Subcutaneous abdominal adipose tissue (tissue), 5 donors: ENCODE results near the gene FAHD1.
"Not testable (repeated sequence)": the region's sequence is repeated elsewhere in the genome, so short reads cannot be mapped to it uniquely, and the experiment has no call there.

Source experiments
- H3K27ac ChIP-seq: one replicate; pipeline ENCODE4 v1.7.0; 2013; ENCODE audit warnings: low read depth, mild to moderate bottlenecking, inconsistent platforms, low read length, moderate library complexity
- H3K27me3 ChIP-seq, 5 donors: one replicate each; pipeline ENCODE4 v1.7.0; 2013; ENCODE audit warnings: low read length in 5 of 5, inconsistent platforms in 1 of 5; ENCODE audit not compliant: control insufficient read depth in 5 of 5, insufficient read depth in 4 of 5
- H3K36me3 ChIP-seq, 5 donors: one replicate each; pipeline ENCODE4 v1.7.0; 2013; ENCODE audit warnings: low read length in 5 of 5; ENCODE audit not compliant: control insufficient read depth in 5 of 5, insufficient read depth in 5 of 5
- H3K4me1 ChIP-seq, 5 donors: one replicate each; pipeline ENCODE4 v1.7.0; 2013; ENCODE audit warnings: low read length in 5 of 5, mild to moderate bottlenecking in 3 of 5, moderate library complexity in 1 of 5; ENCODE audit not compliant: control insufficient read depth in 5 of 5, insufficient read depth in 5 of 5
- H3K4me3 ChIP-seq, 5 donors: one replicate each; pipeline ENCODE4 v1.7.0; 2013; ENCODE audit warnings: low read length in 5 of 5, low read depth in 1 of 5
- H3K9ac ChIP-seq, 5 donors: one replicate each; pipeline ENCODE4 v1.7.0; 2013; ENCODE audit warnings: low read length in 5 of 5, mild to moderate bottlenecking in 4 of 5, moderate library complexity in 3 of 5
- H3K9me3 ChIP-seq, 5 donors: one replicate each; pipeline ENCODE4 v1.7.0; 2013; ENCODE audit warnings: low read length in 5 of 5; ENCODE audit not compliant: control insufficient read depth in 5 of 5
- donor health status: healthy.
- donor health status: healthy.
- donor health status: healthy.
- donor health status: healthy.
- donor health status: healthy.

Gene FAHD1

DNA sequence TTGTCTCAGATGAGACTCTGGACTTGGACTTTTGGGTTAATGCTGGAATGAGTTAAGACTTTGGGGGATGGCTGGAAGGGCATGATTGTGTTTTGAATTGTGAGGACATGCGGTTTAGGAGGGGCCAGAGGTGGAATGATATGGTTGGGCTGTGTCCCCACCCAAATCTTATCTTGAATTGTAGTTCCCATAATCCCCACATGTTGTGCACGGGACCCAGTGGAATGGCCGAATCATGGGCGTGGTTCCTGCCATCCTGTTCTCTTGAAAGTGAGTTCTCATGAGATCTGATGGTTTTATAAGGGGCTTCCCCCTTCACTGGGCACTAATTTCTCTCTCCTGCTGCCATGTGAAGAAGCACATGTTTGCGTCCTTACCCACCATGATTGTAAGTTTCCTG, 27.7 kb upstream of the FAHD1 start:
- not testable (repeated sequence) for H3K9ac ChIP-seq, H3K4me3 ChIP-seq, H3K27me3 ChIP-seq, H3K36me3 ChIP-seq, H3K4me1 ChIP-seq, H3K27ac ChIP-seq, H3K9me3 ChIP-seq

DNA sequence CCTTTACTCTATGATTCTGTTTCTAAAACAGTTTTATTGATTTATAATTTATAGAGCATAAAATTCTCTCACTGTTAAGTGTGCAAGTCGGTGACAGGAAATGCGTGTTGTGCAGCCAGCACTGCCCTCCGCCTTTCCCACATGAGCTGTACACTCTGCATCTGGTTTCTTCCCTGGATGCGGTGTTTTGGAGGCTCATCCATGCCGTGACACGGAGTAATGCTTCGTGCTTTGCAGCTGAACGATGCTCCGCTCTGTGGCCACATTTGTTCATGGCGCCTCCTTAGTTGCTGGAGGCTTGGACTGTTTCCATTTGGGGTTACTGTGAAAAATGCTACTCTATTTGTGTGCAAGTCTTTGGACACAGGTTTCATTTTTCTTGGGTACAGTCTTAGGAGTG, 26.3 kb upstream of the FAHD1 start:
- peaks cover 0 to 9% (median 2%) of the 10 kb centered on the region in 5 donors for H3K36me3 ChIP-seq
- H3K9ac ChIP-seq = no peak overlapping the region
- H3K9me3 ChIP-seq = peaks cover 0 to 5% (median 4%) of the 10 kb centered on the region in 5 donors
- H3K4me1 ChIP-seq = no peaks in the 10 kb centered on the region
- no peak overlapping the region for H3K27ac ChIP-seq
- H3K27me3 ChIP-seq = no peaks in the 10 kb centered on the region
- no peak overlapping the region for H3K4me3 ChIP-seq

DNA sequence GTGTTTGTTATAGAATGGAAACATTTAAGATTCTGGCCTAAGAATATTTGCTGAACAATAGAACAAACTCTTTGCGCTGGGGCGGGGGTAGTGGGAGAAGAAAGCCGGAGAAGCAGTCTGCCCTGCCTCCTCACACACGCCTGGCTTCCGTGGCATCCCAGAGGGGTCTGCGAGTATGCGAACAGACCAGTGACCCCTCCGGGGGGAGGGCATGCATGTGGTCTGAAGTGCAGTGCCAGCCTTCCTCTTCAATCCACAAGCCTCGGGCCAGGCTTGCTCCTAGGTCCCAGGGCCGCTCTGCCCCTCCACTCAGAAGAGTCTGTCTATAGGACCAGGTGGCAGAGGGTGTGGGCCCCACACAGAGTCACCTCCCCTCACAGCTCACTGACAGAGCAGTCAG, 19.4 kb upstream of the FAHD1 start:
- no peak overlapping the region for H3K4me3 ChIP-seq
- no peaks in the 10 kb centered on the region for H3K27me3 ChIP-seq
- no peaks in the 10 kb centered on the region for H3K9me3 ChIP-seq
- H3K27ac ChIP-seq = no peak overlapping the region
- no peaks in the 10 kb centered on the region for H3K4me1 ChIP-seq
- H3K9ac ChIP-seq = no peak overlapping the region
- peaks cover 0 to 51% (median 36%) of the 10 kb centered on the region in 5 donors for H3K36me3 ChIP-seq

DNA sequence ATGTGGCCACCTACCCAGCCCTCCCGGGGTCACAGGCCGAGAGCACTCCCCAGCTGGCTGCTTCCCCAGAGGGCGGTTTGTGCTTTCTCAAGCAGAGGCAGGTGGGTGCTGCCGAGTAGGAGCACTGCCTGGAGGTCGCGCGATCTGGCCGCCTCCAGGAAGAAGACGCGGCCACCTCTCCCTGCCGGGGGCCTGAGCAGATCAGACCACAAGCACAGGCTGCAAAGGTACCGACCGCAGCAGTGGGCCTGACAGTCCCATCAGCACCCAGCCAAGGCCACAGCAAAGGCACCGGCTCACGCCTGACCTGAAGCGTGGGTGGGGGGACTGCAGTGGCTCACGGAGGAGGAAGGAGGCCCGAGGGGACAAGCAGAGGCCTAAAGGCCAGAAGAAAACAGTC, 18.3 kb upstream of the FAHD1 start:
- no peak overlapping the region for H3K9ac ChIP-seq
- H3K4me1 ChIP-seq = no peaks in the 10 kb centered on the region
- no peaks in the 10 kb centered on the region for H3K27me3 ChIP-seq
- no peak overlapping the region for H3K27ac ChIP-seq
- H3K36me3 ChIP-seq = peaks cover 0 to 58% (median 36%) of the 10 kb centered on the region in 5 donors
- no peak overlapping the region for H3K4me3 ChIP-seq
- no peaks in the 10 kb centered on the region for H3K9me3 ChIP-seq

DNA sequence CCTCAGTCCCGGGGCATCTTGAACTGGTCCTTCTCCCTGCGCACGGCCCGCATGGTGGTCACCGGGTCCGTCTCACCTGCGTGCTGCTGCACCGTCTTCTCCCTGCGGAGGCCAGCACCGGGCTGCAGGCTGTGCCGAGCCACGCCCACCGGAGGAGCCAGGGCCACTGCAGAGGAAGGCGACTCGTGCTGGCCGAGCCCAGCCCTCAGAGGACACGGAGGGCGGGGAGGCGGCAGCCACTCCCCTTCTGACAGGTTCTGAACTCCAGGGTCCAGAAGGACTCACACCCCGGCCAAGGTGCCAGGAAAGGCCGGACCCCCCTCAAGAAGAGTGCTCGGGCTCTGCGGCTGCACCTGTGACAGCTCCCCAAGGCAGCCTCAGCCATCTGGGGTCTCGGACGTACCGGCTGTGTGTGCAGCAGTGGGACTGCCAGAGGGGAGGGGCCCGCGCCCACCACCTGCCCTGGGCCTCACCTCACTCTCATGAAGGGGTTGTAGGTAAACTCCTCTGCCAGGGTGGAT, 17.7 kb upstream of the FAHD1 start:
- H3K9ac ChIP-seq = no peak overlapping the region
- no peak overlapping the region for H3K4me3 ChIP-seq
- H3K36me3 ChIP-seq = peaks cover 0 to 58% (median 41%) of the 10 kb centered on the region in 5 donors
- no peaks in the 10 kb centered on the region for H3K27me3 ChIP-seq
- no peak overlapping the region for H3K27ac ChIP-seq
- no peaks in the 10 kb centered on the region for H3K4me1 ChIP-seq
- no peaks in the 10 kb centered on the region for H3K9me3 ChIP-seq

DNA sequence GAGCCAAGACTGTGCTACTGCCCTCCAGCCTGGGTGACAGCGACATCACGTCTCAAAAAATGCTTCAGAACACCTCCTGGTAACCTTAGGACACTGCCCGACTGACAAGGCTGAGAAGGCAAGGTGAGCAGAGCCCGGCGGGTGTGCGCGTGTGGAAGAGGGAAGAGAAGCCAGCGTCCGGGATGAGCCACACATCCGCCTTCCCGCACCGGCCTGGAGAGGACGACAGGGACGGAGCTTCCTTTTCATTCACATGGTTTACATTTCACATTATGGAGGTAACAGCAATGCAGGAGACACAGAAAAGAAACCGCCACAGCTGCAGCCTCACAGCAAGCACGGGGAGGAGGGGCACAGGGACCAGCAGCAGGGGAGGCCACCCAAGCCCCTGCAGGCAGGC, 16.9 kb upstream of the FAHD1 start:
- H3K9me3 ChIP-seq = no peaks in the 10 kb centered on the region
- no peaks in the 10 kb centered on the region for H3K4me1 ChIP-seq
- H3K9ac ChIP-seq = no peak overlapping the region
- H3K36me3 ChIP-seq = peaks cover 0 to 59% (median 42%) of the 10 kb centered on the region in 5 donors
- no peak overlapping the region for H3K4me3 ChIP-seq
- H3K27ac ChIP-seq = no peak overlapping the region
- H3K27me3 ChIP-seq = no peaks in the 10 kb centered on the region

DNA sequence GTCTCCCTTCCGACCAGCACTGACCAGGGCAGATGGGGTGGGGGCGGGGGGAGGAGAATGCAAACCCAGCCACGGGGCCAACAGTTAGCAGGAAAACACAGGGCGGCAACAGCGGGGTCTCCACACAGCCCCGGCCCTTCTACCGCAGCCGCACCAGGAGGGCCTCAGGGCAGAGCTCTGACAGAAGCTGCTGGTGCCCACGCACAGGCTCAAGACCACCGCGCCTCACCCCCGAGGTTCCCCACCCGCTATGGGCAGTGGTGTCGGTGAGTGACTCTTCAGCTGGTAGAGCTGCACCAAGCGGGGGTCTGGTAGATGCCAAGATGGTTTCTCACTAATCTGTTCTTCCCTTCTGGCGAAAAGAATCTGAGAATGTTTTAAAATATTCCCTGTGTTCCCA, 16.5 kb upstream of the FAHD1 start:
- peaks cover 0 to 62% (median 46%) of the 10 kb centered on the region in 5 donors for H3K36me3 ChIP-seq
- H3K9me3 ChIP-seq = no peaks in the 10 kb centered on the region
- H3K4me1 ChIP-seq = no peaks in the 10 kb centered on the region
- H3K4me3 ChIP-seq = no peak overlapping the region
- no peaks in the 10 kb centered on the region for H3K27me3 ChIP-seq
- H3K9ac ChIP-seq = no peak overlapping the region
- no peak overlapping the region for H3K27ac ChIP-seq

DNA sequence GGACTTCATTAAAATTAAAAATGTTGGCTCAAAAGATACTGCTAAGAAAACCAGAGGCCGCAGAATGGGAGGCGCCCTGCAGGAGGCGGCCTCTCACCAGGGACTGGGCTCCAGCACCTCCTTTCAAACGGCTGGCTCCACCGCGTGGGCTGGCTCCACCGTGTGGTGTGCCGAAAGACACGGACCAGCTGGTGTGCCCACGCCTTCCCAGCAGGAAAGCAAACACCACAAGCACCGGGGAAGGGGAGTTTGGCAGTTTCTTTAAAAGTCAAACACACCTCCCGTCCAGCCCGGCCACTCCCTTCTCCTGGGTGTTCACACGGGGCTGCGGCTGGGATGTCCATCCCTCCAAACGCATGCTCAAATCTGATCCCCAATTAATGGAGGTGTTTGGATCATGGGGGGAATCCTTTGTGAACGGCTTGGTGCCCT, 14.3 kb upstream of the FAHD1 start:
- no peak overlapping the region for H3K4me3 ChIP-seq
- no peaks in the 10 kb centered on the region for H3K4me1 ChIP-seq
- H3K27me3 ChIP-seq = no peaks in the 10 kb centered on the region
- no peak overlapping the region for H3K27ac ChIP-seq
- peaks cover 0 to 68% (median 57%) of the 10 kb centered on the region in 5 donors for H3K36me3 ChIP-seq
- H3K9ac ChIP-seq = no peak overlapping the region
- H3K9me3 ChIP-seq = no peaks in the 10 kb centered on the region

DNA sequence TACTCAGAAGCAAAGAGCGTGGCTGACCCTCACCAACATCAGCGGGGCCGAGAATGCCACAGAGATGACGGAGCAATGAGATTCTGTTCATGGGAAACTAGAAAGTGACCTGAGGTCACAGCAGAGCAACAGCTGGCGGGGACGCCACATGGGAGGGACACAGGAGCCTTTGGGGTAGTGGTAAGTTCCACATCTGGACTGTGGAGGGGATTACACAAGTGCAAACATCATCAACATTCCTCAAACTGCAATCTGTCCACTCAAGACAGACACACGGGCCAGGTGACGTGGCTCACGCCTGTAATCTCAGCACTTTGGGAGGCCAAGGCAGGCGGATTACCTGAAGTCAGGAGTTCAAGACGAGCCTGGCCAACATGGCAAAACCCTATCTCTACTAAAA, 11.5 kb upstream of the FAHD1 start:
- H3K36me3 ChIP-seq = peaks cover 0 to 71% (median 58%) of the 10 kb centered on the region in 5 donors
- H3K9ac ChIP-seq = no peak overlapping the region
- no peaks in the 10 kb centered on the region for H3K4me1 ChIP-seq
- H3K27ac ChIP-seq = no peak overlapping the region
- no peaks in the 10 kb centered on the region for H3K9me3 ChIP-seq
- no peak overlapping the region for H3K4me3 ChIP-seq
- no peaks in the 10 kb centered on the region for H3K27me3 ChIP-seq

DNA sequence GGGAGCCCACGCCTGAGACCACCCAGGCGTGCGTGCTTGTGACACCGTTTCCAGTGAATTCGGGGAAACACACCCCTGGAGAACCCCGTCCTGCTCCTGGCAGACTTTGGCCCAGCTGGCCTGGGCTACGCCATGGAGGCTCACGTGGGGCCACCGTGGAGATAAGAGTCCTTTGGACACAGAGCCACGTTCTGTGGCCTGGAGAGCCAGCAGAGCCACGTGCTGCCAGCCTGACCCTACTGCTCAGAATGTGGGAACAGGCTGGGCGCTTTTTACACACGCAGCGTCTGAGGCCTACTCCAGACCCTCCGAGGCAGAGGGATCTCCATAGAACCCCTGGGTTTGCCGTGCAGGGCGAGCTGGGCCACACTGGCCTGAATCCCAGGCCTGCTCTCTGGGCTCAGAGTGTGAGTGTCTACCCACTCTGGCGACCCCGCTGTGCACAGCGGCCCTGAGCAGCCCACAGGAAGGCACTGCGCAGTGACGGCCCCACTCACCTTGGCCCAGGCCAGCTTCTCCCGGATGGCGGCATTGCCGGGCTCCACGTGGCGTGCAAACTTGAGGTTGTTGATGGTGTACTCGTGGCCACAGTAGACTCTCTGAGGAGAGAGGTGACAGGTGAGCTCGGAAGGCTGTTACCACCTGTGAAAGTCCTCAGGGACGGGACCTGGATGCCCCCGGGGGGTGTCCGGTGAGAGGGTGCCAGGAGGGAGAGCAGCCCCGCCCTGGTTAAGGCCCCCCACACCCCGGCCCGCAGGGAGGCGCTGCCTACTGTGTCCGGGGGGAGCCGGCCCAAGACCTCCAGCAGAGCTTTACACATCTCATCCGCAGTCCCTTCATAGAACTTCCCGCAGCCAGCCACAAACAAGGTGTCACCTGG, 10.4 kb upstream of the FAHD1 start:
- Histone ChIP-seq H3K27ac (no peak overlapping the region), H3K4me3 (no peak overlapping the region), H3K9me3 (no peaks in the 10 kb centered on the region), H3K9ac (no peak overlapping the region), H3K36me3 (peaks cover 0 to 76% (median 67%) of the 10 kb centered on the region in 5 donors), H3K27me3 (no peaks in the 10 kb centered on the region), H3K4me1 (no peaks in the 10 kb centered on the region)
